Neural cell (in vitro differentiated cells): ENCODE results near the gene CAMK2D. TPM values are rescaled to one million over a fixed set of nuclear protein-coding genes. Genes with fewer than 3 reads are reported as not detected.

Experiments used
- H2AFZ ChIP-seq: fragments of 200-600, 300-800 bp; sonication (generic), shearing (Covaris generic); 2 replicates; pipeline ENCODE4 v1.6.0; 2014; ENCODE audit warnings: low read depth, mild to moderate bottlenecking, antibody characterized with exemption, low read length, moderate library complexity
- H3F3A ChIP-seq: fragments of 200-600 bp; shearing (Covaris generic); 2 replicates; pipeline ENCODE4 v1.6.1; 2016; ENCODE audit warnings: mild to moderate bottlenecking, moderate library complexity, mixed read lengths, antibody characterized with exemption, low read length; ENCODE audit not compliant: insufficient read depth, poor library complexity, severe bottlenecking
- H3K27ac ChIP-seq: fragments of 200-600, 300-800 bp; sonication (generic), shearing (Covaris generic); 2 replicates; pipeline ENCODE4 v1.5.1; 2014; ENCODE audit warnings: mild to moderate bottlenecking, low read length, moderate library complexity
- H3K27me3 ChIP-seq: fragments of 300-800, 200-600 bp; sonication (generic), shearing (Covaris generic); 2 replicates; pipeline ENCODE4 v1.6.0; 2014; ENCODE audit warnings: mild to moderate bottlenecking, low read depth, low read length, moderate library complexity; ENCODE audit not compliant: insufficient read depth
- H3K36me3 ChIP-seq: fragments of 300-800, 200-600 bp; sonication (generic), shearing (Covaris generic); 2 replicates; pipeline ENCODE4 v1.5.1; 2014; ENCODE audit warnings: mild to moderate bottlenecking, antibody characterized with exemption, low read length, moderate library complexity; ENCODE audit not compliant: insufficient read depth
- H3K4me2 ChIP-seq: fragments of 300-800, 200-600 bp; sonication (generic), shearing (Covaris generic); 2 replicates; pipeline ENCODE4 v1.6.0; 2014; ENCODE audit warnings: mild to moderate bottlenecking, low read length
- H3K4me3 ChIP-seq: fragments of 300-800, 200-600 bp; sonication (generic), shearing (Covaris generic); 2 replicates; pipeline ENCODE4 v1.5.1; 2014; ENCODE audit warnings: mild to moderate bottlenecking, low read length, moderate library complexity
- H3K79me2 ChIP-seq: fragments of 200-600 bp; shearing (Covaris generic); replicated peaks from 2 replicates; pipeline ENCODE4 v1.6.0; 2014; ENCODE audit warnings: mild to moderate bottlenecking, low read length, moderate library complexity; ENCODE audit not compliant: insufficient read depth
- H3K9ac ChIP-seq: fragments of 300-800, 200-600 bp; sonication (generic), shearing (Covaris generic); 2 replicates; pipeline ENCODE4 v1.6.1; 2016; ENCODE audit warnings: mild to moderate bottlenecking, low read length, mixed read lengths
- H3K9me2 ChIP-seq: fragments of 200-600 bp; shearing (Covaris generic); 2 replicates; pipeline ENCODE4 v1.6.1; 2016; ENCODE audit warnings: mild to moderate bottlenecking, low read length, mixed read lengths; ENCODE audit not compliant: insufficient read depth
- H3K9me3 ChIP-seq: fragments of 200-600, 300-800 bp; sonication (generic), shearing (Covaris generic); 2 replicates; pipeline ENCODE4 v1.6.1; 2016; ENCODE audit warnings: mild to moderate bottlenecking, mixed run types, low read length, moderate library complexity, mixed read lengths
- H4K20me1 ChIP-seq: fragments of 200-600 bp; shearing (Covaris generic); 2 replicates; pipeline ENCODE4 v1.6.1; 2016; ENCODE audit warnings: mild to moderate bottlenecking, mixed run types; ENCODE audit not compliant: insufficient read depth
- EP300 ChIP-seq: fragments of 450-650 bp; conservative IDR thresholded peaks from 2 replicates; pipeline ENCODE4 v1.6.1; 2014; ENCODE audit warnings: antibody characterized with exemption, mild to moderate bottlenecking, moderate library complexity; ENCODE audit not compliant: poor library complexity, severe bottlenecking
- EZH2 ChIP-seq: fragments of 200-600, 300-800 bp; shearing (Covaris generic), sonication (generic); IDR thresholded peaks from 2 replicates; pipeline ENCODE4 v1.6.1; 2014; ENCODE audit warnings: antibody characterized with exemption, low read length, borderline replicate concordance, mild to moderate bottlenecking; ENCODE audit not compliant: insufficient read depth, poor library complexity, severe bottlenecking
- MXI1 ChIP-seq: fragments of 450-650 bp; conservative IDR thresholded peaks from 2 replicates; pipeline ENCODE4 v1.6.1; 2014; ENCODE audit warnings: antibody characterized with exemption, mild to moderate bottlenecking; ENCODE audit not compliant: poor library complexity, severe bottlenecking
- POLR2AphosphoS5 ChIP-seq: IDR thresholded peaks from 2 replicates; pipeline ENCODE4 v1.6.1; 2012
- RAD21 ChIP-seq: fragments of 450-650 bp; conservative IDR thresholded peaks from 2 replicates; pipeline ENCODE4 v1.6.1; 2014; ENCODE audit warnings: antibody characterized with exemption, mild to moderate bottlenecking, moderate library complexity
- REST ChIP-seq: IDR thresholded peaks from 2 replicates; pipeline ENCODE4 v1.6.1; 2012; ENCODE audit warnings: borderline replicate concordance
- SMC3 ChIP-seq: fragments of 450-650 bp; conservative IDR thresholded peaks from 2 replicates; pipeline ENCODE4 v1.6.1; 2014; ENCODE audit warnings: antibody characterized with exemption, mild to moderate bottlenecking, moderate library complexity; ENCODE audit not compliant: poor library complexity
- TAF1 ChIP-seq: IDR thresholded peaks from 2 replicates; pipeline ENCODE4 v1.6.1; 2012; ENCODE audit warnings: low read depth
- polyA plus RNA-seq: library from polyadenylated mRNA; depleted of rRNA; stranded (reverse); fragments of >200 nt; gene quantifications from 2 replicates; pipeline ENCODE4 v1.2.3, GENCODE V29; 2014
- TF ChIP-seq, protein P1 (sequence below): fragments of 450-650 bp; IDR thresholded peaks from 2 replicates; pipeline ENCODE4 v1.5.1; 2014; ENCODE audit warnings: antibody characterized with exemption, mild to moderate bottlenecking, moderate library complexity; ENCODE audit not compliant: poor library complexity, severe bottlenecking

Gene CAMK2D
- polyA plus RNA-seq, 1 donor from 2014 or later = 27.1 TPM

- no peak overlapping the region for H2AFZ ChIP-seq
Observed at GRCh38 chr4:113411496-113411938, 350.0 kb downstream of the CAMK2D start.

GRCh38 chr4:113410686-113411085 lies 350.9 kb downstream of the CAMK2D start:
- TF ChIP-seq EP300 = no peak
- H2AFZ ChIP-seq = no peak overlapping the region

More at GRCh38 chr4:113411496-113411938, 350.0 kb downstream of the CAMK2D start:
- Histone ChIP-seq H3K4me3 (no peak overlapping the region), H3K27me3 (no peaks in the 10 kb centered on the region), H3K9ac (no peak overlapping the region), H3K27ac (no peak overlapping the region), H3K9me3 (no peaks in the 10 kb centered on the region), H3K79me2 (no peaks in the 10 kb centered on the region), H4K20me1 (no peaks in the 10 kb centered on the region), H3K9me2 (no peaks in the 10 kb centered on the region), H3K36me3 (no peaks in the 10 kb centered on the region), H3F3A (no peaks in the 10 kb centered on the region), H3K4me2 (no peak overlapping the region)
- TF ChIP-seq EZH2 (no peak), POLR2AphosphoS5 (no peak), TAF1 (no peak), SMC3 (no peak), REST (no peak), MXI1 (no peak), EP300 (no peak)
- TF ChIP-seq, protein P1, sequence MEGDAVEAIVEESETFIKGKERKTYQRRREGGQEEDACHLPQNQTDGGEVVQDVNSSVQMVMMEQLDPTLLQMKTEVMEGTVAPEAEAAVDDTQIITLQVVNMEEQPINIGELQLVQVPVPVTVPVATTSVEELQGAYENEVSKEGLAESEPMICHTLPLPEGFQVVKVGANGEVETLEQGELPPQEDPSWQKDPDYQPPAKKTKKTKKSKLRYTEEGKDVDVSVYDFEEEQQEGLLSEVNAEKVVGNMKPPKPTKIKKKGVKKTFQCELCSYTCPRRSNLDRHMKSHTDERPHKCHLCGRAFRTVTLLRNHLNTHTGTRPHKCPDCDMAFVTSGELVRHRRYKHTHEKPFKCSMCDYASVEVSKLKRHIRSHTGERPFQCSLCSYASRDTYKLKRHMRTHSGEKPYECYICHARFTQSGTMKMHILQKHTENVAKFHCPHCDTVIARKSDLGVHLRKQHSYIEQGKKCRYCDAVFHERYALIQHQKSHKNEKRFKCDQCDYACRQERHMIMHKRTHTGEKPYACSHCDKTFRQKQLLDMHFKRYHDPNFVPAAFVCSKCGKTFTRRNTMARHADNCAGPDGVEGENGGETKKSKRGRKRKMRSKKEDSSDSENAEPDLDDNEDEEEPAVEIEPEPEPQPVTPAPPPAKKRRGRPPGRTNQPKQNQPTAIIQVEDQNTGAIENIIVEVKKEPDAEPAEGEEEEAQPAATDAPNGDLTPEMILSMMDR = no peak

DNA sequence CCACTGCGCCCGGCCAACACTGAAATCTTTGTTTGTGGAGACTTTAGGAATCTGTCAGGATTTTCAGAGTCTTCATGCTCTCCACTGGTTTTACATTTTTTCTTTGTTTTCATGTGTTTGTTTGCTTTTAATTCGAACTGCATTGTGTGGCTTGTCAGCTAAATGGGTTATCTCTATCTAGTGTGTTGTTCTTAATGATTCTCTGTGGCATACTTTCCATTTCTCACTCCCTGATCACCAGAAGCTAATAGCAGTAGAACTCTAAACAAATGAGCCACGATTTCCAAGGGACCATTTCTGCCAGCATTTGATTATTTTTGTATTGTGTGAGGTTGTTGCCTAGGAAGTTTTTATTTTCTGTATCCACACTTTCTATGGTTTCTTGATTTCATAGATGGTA lies 352.4 kb downstream of the CAMK2D start:
- Histone ChIP-seq H3K4me2 (no peak overlapping the region), H3F3A (no peaks in the 10 kb centered on the region), H3K27ac (no peak overlapping the region), H4K20me1 (no peaks in the 10 kb centered on the region), H3K27me3 (no peaks in the 10 kb centered on the region), H3K9me3 (no peaks in the 10 kb centered on the region), H3K36me3 (no peaks in the 10 kb centered on the region), H3K9me2 (no peaks in the 10 kb centered on the region), H3K79me2 (no peaks in the 10 kb centered on the region), H3K9ac (no peak overlapping the region), H3K4me3 (no peak overlapping the region), H2AFZ (no peak overlapping the region)
- no peak for TF ChIP-seq RAD21
- TF ChIP-seq TAF1 = no peak
- TF ChIP-seq, protein P1 = no peak
- no peak for TF ChIP-seq EZH2
- no peak for TF ChIP-seq POLR2AphosphoS5
- no peak for TF ChIP-seq MXI1
- TF ChIP-seq SMC3 = no peak
- no peak for TF ChIP-seq EP300
- TF ChIP-seq REST = no peak

More at GRCh38 chr4:113410686-113411085, 350.9 kb downstream of the CAMK2D start:
- H3K9ac ChIP-seq = no peak overlapping the region
- H3K79me2 ChIP-seq = no peaks in the 10 kb centered on the region
- H3K27me3 ChIP-seq = no peaks in the 10 kb centered on the region
- no peak overlapping the region for H3K4me2 ChIP-seq
- H3F3A ChIP-seq = no peaks in the 10 kb centered on the region
- H4K20me1 ChIP-seq = no peaks in the 10 kb centered on the region
- no peaks in the 10 kb centered on the region for H3K36me3 ChIP-seq
- no peaks in the 10 kb centered on the region for H3K9me3 ChIP-seq
- no peaks in the 10 kb centered on the region for H3K9me2 ChIP-seq
- no peak overlapping the region for H3K27ac ChIP-seq
- no peak overlapping the region for H3K4me3 ChIP-seq
